OCI-M1 (cell line): Measurements from ENCODE around the gene GPX2.
"Not testable (repeated sequence)": the region's sequence is repeated elsewhere in the genome, so short reads cannot be mapped to it uniquely, and the experiment has no call there.

Experiments used
- DNase-seq: peaks from one replicate; lab custom pipeline; 2025; lab: John Stamatoyannopoulos, UW

Gene GPX2

DNA sequence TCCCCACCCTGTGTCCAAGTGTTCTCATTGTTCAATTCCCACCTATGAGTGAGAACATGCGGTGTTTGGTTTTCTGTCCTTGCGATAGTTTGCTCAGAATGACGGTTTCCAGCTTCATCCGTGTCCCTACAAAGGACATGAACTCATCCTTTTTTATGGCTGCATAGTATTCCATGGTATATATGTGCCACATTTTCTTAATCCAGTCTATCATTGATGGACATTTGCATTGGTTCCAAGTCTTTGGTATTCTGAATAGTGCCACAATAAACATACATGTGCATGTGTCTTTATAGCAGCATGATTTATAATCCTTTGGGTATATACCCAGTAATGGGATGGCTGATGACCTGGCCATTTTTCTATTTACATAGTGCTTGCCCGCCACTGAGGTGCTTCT is 29.1 kb downstream of the GPX2 start:
- not testable (repeated sequence) for DNase-seq

DNA sequence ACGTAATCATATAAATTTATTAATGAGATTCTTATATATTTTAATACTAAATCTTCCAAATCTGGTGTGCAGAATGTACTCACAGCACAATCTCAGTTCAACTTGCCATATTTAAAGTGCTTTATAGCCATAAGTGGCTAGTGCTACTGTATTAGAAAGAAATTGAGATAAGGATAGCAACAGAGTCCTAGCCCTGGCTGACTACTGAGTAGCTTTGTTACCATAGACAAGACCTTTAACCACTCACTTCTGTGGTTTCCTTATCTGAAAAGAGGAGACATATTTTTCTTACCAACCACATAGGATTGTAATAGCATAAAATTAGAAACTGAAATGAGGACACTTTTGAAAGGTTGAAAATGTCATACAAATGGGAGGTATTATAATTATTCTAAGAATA is 30.3 kb downstream of the GPX2 start:
- DNase-seq: peak; percentile 74

DNA sequence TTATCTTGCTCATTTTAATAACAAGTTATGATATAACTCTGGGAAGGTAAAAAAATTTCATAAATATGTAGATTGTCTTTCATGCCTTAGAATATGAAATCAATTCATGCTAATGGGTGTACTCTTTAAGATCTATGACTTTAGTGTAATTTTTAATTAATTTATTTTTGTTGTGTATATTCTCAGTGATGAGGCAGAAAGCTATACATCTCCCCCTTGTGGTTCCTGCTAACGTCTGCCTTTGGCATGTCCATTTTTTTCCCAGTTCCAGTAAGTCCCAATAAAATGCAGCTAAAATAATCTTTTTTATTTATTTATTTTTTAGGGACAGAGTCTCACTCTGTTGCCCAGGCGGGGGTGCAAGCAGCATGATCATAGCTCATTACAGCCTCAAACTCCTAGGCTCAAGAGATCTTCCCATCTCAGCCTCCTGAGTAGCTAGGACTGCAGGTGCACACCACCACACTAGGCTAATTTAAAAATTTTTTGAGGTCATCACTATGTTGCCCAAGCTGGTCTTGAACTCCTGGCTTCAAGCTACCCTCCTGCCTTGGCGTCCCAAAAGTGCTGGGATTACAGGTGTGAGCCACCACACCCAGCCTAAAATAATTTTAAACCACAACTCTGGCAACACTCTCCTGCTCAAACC is 31.6 kb downstream of the GPX2 start:
- DNase-seq: peak; percentile 8

DNA sequence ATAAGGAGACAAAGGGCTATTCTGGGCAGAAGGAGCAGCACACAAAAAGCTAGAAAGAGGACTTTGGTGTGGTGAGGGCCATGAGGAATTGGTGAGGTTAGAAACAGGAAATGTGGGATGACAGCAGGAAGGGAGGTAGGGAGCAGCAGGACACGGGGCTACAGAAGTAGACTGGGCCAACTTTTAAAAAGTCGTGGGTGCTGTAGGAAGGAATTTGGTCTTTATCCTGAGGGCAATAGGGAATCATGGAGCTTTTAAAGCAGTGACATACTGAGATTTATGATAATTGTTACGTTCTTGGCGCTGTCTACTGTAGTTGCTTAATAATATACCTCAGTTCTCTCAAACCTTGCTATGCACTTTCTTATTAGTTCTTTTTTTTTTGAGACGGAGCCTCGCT is 36.5 kb downstream of the GPX2 start:
- no peak for DNase-seq

DNA sequence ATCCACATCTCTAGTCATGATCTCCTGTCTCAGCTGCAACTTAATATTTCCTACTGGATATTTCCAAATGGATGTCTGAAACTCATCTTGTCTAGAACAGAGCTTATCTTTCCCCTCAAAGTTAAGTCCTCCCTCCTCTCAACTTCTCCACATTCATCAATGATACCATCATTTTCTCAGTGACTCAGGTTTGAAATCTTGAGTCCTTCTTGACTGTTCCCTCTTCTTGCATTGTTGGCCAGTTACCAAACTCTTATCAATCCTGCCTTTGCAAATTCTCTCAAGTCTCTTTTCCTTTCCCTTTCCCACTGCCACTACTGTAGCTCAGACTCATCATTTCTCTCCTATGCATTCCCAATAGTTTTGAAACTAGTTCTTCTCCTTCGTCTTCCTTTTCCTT is 42.6 kb downstream of the GPX2 start:
- peak; percentile 33 for DNase-seq

DNA sequence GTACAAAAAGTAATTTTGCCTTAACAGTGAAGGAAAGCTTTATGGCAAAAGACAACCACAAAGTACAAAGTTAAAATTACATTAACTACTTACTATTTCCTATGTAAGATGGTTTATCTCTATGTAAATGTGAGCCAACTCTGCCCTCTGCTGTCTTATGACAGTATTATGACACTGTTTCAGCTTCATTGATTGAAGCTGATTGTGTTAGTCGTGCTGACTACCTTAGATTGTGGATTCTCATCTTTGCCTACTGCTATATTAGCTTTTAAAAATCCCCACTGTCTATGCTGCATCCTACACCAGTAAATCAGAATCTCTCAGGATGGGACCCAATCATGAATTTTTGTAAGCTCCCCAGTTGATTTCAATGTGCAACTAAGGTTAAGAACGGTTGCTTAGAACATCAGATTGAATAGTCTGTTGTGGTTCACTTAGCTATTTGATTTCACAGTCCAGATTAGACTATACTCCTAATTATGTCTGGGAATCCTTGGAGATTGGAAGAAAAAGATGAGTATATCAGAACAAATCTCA is 50.6 kb downstream of the GPX2 start:
- DNase-seq: peak; percentile 72

DNA sequence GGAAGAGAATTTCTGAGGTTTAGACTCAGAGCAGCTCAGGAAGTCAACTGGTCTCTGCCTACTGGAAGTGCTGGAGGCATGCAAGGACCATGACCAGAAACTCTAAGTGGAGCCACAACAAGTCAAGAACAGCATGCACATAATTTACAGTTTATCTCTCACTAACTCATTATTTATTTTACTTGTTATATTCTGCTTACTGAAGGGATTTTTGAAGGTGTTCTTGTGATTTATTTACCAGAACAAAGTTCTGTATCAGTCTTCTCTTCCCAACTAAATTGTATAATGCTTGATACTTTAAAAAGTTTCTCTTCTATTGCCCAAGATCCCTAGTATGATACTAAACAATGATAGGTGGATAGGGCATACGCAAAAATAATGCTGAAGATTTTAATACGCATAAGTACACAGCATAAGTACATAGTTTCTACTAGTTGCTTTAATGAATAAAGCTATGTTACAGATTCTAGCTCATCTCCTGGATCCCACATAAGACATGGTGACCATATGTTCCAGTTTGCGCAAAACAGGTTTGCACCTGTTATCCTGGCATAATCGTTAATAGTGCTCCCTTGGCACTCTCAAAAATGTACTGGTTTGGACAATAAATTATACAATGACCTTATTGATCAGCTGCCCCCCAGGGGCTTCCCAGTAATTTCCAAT is 51.2 kb downstream of the GPX2 start:
- DNase-seq: no peak

DNA sequence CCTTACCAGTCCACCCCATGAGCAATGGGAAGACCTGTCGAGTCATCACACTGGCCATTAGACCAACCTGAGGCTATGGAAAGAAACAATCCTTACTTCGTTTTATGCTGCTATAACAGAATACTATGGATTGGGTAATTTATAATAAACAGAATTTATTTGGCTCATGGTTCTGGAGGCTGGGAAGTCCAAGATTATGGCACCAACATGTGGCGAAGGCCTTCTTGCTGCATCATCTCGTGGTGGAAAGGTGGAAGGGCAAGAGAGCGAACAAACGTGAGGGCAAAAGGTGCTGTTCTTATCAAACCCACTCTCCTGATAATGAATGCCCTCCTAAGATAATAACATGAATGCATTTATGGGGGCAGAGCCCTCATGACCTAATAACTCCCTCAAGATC is 53.2 kb downstream of the GPX2 start:
- DNase-seq: no peak
